Measurements from ENCODE around the gene SMG1. TPM values are rescaled to one million over a fixed set of nuclear protein-coding genes. Genes with fewer than 3 reads are reported as not detected.

The SMG1 gene
- total RNA-seq, 2 experiments from 2014 or later, result 120 to 127 TPM

DNA sequence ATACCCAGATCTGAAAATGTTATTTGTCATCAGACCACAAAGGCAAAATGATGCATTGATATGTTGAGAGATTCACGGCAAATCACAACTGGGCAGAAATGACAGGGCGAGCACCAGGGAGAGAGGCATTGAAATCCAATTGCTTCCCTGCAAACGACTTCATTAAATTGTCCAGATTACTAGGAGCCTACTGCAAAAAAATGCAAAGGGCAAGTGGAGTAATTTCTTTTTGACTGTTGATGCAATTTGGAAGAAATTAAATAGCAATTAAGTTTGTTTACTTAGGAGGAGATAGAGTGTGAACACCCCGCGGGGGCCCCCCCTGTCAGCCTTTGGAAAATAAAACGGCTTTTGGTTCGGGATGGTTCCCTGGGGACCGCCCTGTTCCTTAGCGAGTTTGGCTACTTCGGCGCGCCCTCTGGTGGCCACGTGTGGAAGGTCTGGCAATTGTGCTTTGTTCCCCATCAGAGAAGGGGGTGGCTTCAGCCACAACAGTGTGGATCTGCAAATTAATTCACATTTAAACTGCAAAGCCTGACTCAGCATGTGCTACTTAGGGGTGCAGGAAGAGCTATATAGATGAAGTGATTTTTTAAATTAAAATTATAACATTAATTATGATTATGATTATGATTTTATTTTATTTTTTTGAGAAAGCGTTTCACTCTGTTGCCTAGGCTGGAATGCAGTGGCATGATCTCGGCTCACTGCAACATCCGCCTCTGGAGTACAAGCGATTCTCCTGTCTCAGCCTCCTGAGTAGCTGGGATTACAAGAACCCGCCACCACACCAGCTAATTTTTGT is 43.0 kb upstream of the SMG1 start:
- Histone ChIP-seq H3K4me3 (ENCODE audit: low read length) (peak overlapping the region; percentile 19), H3K4me1 (ENCODE audit: insufficient read depth, low read length) (peaks cover 4% of the 10 kb centered on the region), H3K27me3 (ENCODE audit: control insufficient read depth in 1 of 2, insufficient read depth in 2 of 2, low read length in 2 of 2) (no peaks in the 10 kb centered on the region), H3K9me3 (ENCODE audit: control insufficient read depth in 1 of 2, insufficient read depth in 1 of 2, low read length in 2 of 2) (no peaks in the 10 kb centered on the region), H3K27ac (ENCODE audit: low read depth in 1 of 2, low read length in 2 of 2) (no peak overlapping the region), H3K36me3 (ENCODE audit: insufficient read depth, low read length) (no peaks in the 10 kb centered on the region)
- Mint-ChIP-seq H3K9me3 (no peaks in the 10 kb centered on the region), H3K4me3 (no peak overlapping the region), H3K27me3 (no peaks in the 10 kb centered on the region), H3K4me1 (ENCODE audit: low read depth) (no peaks in the 10 kb centered on the region), H3K36me3 (ENCODE audit: low read depth) (no peaks in the 10 kb centered on the region), H3K27ac (no peak overlapping the region)
- intact Hi-C loops (cut with DNase I, micrococcal nuclease), result loop anchor here (1.0 to 10.0 kb wide), 3 partner anchors 106 to 168 kb away; partner anchors contain the start of gene ARL6IP1 (in 1 of the 2)
- ChIA-PET POLR2A (interaction anchor here (2.0 kb wide), 1 partner anchor 168 kb away, joined by 5 read pairs; the partner anchor contains the start of gene ARL6IP1), CTCF (interaction anchor here (1.2 kb wide), 1 partner anchor 168 kb away, joined by 3 read pairs; the partner anchor contains the start of gene ARL6IP1)
- DNase-seq (peak; percentile 50 to 86 (median 74)), ATAC-seq (ENCODE audit: poor library complexity) (peak; percentile 72)
- TF ChIP-seq, protein P1, sequence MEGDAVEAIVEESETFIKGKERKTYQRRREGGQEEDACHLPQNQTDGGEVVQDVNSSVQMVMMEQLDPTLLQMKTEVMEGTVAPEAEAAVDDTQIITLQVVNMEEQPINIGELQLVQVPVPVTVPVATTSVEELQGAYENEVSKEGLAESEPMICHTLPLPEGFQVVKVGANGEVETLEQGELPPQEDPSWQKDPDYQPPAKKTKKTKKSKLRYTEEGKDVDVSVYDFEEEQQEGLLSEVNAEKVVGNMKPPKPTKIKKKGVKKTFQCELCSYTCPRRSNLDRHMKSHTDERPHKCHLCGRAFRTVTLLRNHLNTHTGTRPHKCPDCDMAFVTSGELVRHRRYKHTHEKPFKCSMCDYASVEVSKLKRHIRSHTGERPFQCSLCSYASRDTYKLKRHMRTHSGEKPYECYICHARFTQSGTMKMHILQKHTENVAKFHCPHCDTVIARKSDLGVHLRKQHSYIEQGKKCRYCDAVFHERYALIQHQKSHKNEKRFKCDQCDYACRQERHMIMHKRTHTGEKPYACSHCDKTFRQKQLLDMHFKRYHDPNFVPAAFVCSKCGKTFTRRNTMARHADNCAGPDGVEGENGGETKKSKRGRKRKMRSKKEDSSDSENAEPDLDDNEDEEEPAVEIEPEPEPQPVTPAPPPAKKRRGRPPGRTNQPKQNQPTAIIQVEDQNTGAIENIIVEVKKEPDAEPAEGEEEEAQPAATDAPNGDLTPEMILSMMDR (IDR thresholded peaks at IDR 0.05), result peak; percentile 93

DNA sequence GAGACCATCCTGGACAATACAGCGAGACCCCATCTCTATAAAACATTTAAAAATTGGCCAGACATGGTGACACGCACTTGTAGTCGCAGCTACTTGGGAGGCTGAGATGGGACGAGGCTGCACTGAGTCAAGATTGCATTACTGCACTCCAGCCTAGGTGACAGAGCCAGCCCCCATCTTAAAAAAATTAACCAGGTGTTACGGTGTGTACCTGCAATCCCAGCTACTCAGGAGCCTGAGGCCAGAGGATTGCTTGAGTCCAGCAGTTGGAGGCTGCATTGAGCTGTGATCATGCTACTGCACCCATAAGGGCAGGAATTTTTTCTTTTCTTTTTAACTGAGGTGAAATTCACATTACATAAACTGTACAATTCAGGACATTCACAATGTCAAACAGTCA is 40.6 kb upstream of the SMG1 start:
- ATAC-seq (ENCODE audit: poor library complexity) (no peak), DNase-seq (no peak)
- Histone ChIP-seq H3K36me3 (ENCODE audit: insufficient read depth, low read length) (no peaks in the 10 kb centered on the region), H3K4me3 (ENCODE audit: low read length) (no peak overlapping the region), H3K9me3 (ENCODE audit: control insufficient read depth in 1 of 2, insufficient read depth in 1 of 2, low read length in 2 of 2) (no peaks in the 10 kb centered on the region), H3K27ac (ENCODE audit: low read depth in 1 of 2, low read length in 2 of 2) (no peak overlapping the region), H3K27me3 (ENCODE audit: control insufficient read depth in 1 of 2, insufficient read depth in 2 of 2, low read length in 2 of 2) (no peaks in the 10 kb centered on the region), H3K4me1 (ENCODE audit: insufficient read depth, low read length) (peaks cover 4% of the 10 kb centered on the region)
- intact Hi-C loops (cut with DNase I, micrococcal nuclease), result loop anchor here in 1 of 2 experiments (10.0 kb wide), 1 partner anchor 108 kb away; no protein-coding TSS in a partner anchor
- no peaks in the 10 kb centered on the region for H3K27me3 Mint-ChIP-seq
- H3K4me3 Mint-ChIP-seq, result no peak overlapping the region
- TF ChIP-seq, protein P1 (IDR thresholded peaks at IDR 0.05), result no peak
- ChIA-PET POLR2A (no interaction called here), CTCF (no interaction called here)
- H3K36me3 Mint-ChIP-seq (ENCODE audit: low read depth), result no peaks in the 10 kb centered on the region
- no peaks in the 10 kb centered on the region for H3K4me1 Mint-ChIP-seq (ENCODE audit: low read depth)
- no peaks in the 10 kb centered on the region for H3K9me3 Mint-ChIP-seq
- H3K27ac Mint-ChIP-seq, result no peak overlapping the region

DNA sequence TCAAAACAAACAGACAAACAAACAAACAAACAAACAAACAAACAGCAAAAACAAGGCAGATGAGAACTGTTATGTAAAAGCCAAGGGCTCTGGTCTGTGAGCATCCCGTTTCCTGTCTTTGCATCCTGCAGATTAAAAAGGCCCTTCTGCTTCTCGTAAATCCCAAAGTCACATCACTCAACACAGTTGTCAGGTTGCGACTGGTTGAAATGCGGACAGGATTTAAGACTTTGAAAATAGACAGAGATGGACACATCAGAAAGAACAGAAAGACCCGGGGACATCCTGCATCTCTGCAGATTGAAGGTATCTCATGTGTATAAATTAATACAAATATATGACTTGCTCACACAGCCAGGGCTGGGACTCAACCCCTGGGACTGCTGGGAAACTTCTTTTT is 39.3 kb upstream of the SMG1 start:
- POLR2A ChIA-PET, result no interaction called here
- H3K4me3 ChIP-seq (ENCODE audit: low read length), result no peak overlapping the region
- H3K27ac ChIP-seq (ENCODE audit: low read depth in 1 of 2, low read length in 2 of 2), result no peak overlapping the region
- no peak overlapping the region for H3K4me3 Mint-ChIP-seq
- no peaks in the 10 kb centered on the region for H3K36me3 Mint-ChIP-seq (ENCODE audit: low read depth)
- H3K27me3 Mint-ChIP-seq, result no peaks in the 10 kb centered on the region
- TF ChIP-seq, protein P1 (IDR thresholded peaks at IDR 0.05), result no peak
- DNase-seq (no peak), ATAC-seq (ENCODE audit: poor library complexity) (no peak)
- H3K9me3 ChIP-seq (ENCODE audit: control insufficient read depth in 1 of 2, insufficient read depth in 1 of 2, low read length in 2 of 2), result no peaks in the 10 kb centered on the region
- intact Hi-C loops (cut with DNase I, micrococcal nuclease), result loop anchor here in 1 of 2 experiments (10.0 kb wide), 1 partner anchor 109 kb away; no protein-coding TSS in a partner anchor
- H3K36me3 ChIP-seq (ENCODE audit: insufficient read depth, low read length), result no peaks in the 10 kb centered on the region
- H3K4me1 Mint-ChIP-seq (ENCODE audit: low read depth), result no peaks in the 10 kb centered on the region
- no peaks in the 10 kb centered on the region for H3K27me3 ChIP-seq (ENCODE audit: control insufficient read depth in 1 of 2, insufficient read depth in 2 of 2, low read length in 2 of 2)
- CTCF ChIA-PET, result no interaction called here
- no peak overlapping the region for H3K27ac Mint-ChIP-seq
- peaks cover 4% of the 10 kb centered on the region for H3K4me1 ChIP-seq (ENCODE audit: insufficient read depth, low read length)
- H3K9me3 Mint-ChIP-seq, result no peaks in the 10 kb centered on the region
